Activated T-cell treated with anti-CD3 and anti-CD28 coated beads for 24 hours (primary cell): ENCODE data around the gene PRR15L.

Source experiments
- DNase-seq: peaks from one replicate; pipeline ENCODE4 v3.0.0-alpha.2; 2020; ENCODE audit warnings: low read depth

PRR15L gene

GRCh38 chr17:47959825-47960655 is 2.4 kb upstream of the PRR15L start:
- no peak for DNase-seq

- DNase-seq = no peak
Measured at GRCh38 chr17:47956791-47957590, 692 bp downstream of the PRR15L start.

GRCh38 chr17:47955497-47956461 is 1.9 kb downstream of the PRR15L start:
- no peak for DNase-seq

GRCh38 chr17:47953909-47954308 is 3.8 kb downstream of the PRR15L start:
- no peak for DNase-seq

- no peak for DNase-seq
Measured at GRCh38 chr17:47952171-47953021, 5.3 kb downstream of the PRR15L start.

- no peak for DNase-seq
Measured at GRCh38 chr17:47950448-47950847, 7.2 kb downstream of the PRR15L start.

GRCh38 chr17:47949946-47950345 is 7.7 kb downstream of the PRR15L start:
- DNase-seq = no peak

GRCh38 chr17:47949197-47949759 is 8.4 kb downstream of the PRR15L start:
- DNase-seq = peak; percentile 62

- DNase-seq = no peak
Measured at GRCh38 chr17:47948706-47949196, 8.9 kb downstream of the PRR15L start.

GRCh38 chr17:47946929-47947397 is 10.7 kb downstream of the PRR15L start:
- DNase-seq = peak; percentile 53

GRCh38 chr17:47946516-47946915 is 11.2 kb downstream of the PRR15L start:
- no peak for DNase-seq

GRCh38 chr17:47945529-47946508 is 11.9 kb downstream of the PRR15L start:
- DNase-seq = no peak

GRCh38 chr17:47945080-47945479 is 12.6 kb downstream of the PRR15L start:
- no peak for DNase-seq

- DNase-seq = no peak
Measured at GRCh38 chr17:47942568-47942967, 15.1 kb downstream of the PRR15L start.

- DNase-seq = no peak
Measured at GRCh38 chr17:47942096-47942510, 15.6 kb downstream of the PRR15L start.

- DNase-seq = peak; percentile 93
Measured at GRCh38 chr17:47941246-47942095, 16.2 kb downstream of the PRR15L start, which contains the start of gene PNPO. TSS of gene PNPO (plus strand) at chr17:47941571. CDS start at chr17:47941676, 105 bp downstream.

- no peak for DNase-seq
Measured at GRCh38 chr17:47937941-47938340, 19.7 kb downstream of the PRR15L start.

GRCh38 chr17:47935961-47936360 is 21.7 kb downstream of the PRR15L start:
- no peak for DNase-seq
